ENCODE results near the gene TMEM259. TPM values are rescaled to one million over a fixed set of nuclear protein-coding genes. Genes with fewer than 3 reads are reported as not detected.

TMEM259 gene
- total and polyA plus RNA-seq, 2 donors from 2014 or later, result 129 to 180 TPM

DNA sequence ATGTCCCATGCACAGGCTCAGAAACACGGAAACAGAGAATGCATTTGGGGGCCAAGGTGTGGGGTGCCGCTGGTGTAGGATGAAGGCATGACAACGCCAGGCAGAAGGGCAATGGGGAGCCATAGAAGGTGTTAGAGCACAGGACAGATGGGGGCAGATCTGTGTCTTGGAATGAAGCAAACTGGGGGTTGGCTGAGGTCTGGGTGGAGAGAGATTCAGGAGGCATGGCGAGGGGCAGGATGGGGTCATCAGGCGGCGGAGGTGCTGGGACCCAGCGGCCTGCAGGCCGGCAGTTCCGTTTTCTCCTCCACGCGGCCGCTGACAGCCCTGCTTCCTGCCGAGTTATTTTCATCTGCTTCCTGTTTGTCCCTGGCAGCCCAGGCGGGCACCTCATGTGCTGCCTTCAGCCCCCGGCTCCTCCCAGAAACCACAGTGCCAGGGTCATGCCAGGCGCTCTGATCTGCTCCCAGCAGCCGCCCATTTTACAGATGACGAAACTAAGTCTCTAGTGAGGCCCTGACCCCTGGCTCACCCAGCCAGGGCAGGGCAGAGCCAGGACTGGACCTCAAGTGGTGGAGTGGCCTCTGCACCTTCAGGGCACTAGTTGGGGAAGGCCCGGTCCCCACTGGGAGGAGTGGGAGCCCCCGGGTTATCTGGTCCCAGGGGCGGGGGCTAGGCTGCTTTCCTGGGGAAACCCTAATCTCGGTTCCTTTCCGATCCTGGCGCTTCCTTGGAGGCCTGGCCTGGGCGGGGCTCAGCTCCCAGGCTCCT is 48.3 kb upstream of the TMEM259 start:
- Histone ChIP-seq H3K27ac (ENCODE audit: low read depth in 2 of 2, low read length in 2 of 2) (peak overlapping the region in 1 of 2 donors; percentile 72), H3K9me3 (ENCODE audit: control insufficient read depth in 2 of 3, insufficient read depth in 1 of 3, low read length in 3 of 3) (no peaks in the 10 kb centered on the region), H3K9ac (ENCODE audit: low read length in 3 of 3) (no peak overlapping the region), H3K27me3 (ENCODE audit: control insufficient read depth, insufficient read depth, low read length) (peaks cover 20% of the 10 kb centered on the region), H3K36me3 (ENCODE audit: control insufficient read depth in 2 of 3, insufficient read depth in 3 of 3, low read length in 3 of 3) (no peaks in the 10 kb centered on the region), H3K4me1 (ENCODE audit: control insufficient read depth in 2 of 3, insufficient read depth in 2 of 3, low read depth in 1 of 3, low read length in 3 of 3) (peaks cover 0 to 19% (median 4%) of the 10 kb centered on the region in 3 donors), H3K4me3 (ENCODE audit: low read length in 3 of 3) (no peak overlapping the region)
- intact Hi-C loops (cut with DNase I), result no loop called here
- FAIRE-seq, result no peak
- peak in 1 of 5 donors; percentile 88 for DNase-seq
- TF ChIP-seq, protein P1, sequence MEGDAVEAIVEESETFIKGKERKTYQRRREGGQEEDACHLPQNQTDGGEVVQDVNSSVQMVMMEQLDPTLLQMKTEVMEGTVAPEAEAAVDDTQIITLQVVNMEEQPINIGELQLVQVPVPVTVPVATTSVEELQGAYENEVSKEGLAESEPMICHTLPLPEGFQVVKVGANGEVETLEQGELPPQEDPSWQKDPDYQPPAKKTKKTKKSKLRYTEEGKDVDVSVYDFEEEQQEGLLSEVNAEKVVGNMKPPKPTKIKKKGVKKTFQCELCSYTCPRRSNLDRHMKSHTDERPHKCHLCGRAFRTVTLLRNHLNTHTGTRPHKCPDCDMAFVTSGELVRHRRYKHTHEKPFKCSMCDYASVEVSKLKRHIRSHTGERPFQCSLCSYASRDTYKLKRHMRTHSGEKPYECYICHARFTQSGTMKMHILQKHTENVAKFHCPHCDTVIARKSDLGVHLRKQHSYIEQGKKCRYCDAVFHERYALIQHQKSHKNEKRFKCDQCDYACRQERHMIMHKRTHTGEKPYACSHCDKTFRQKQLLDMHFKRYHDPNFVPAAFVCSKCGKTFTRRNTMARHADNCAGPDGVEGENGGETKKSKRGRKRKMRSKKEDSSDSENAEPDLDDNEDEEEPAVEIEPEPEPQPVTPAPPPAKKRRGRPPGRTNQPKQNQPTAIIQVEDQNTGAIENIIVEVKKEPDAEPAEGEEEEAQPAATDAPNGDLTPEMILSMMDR (IDR thresholded peaks at IDR 0.05; ENCODE audit: borderline replicate concordance, extremely low read depth, insufficient read depth), result no peak

DNA sequence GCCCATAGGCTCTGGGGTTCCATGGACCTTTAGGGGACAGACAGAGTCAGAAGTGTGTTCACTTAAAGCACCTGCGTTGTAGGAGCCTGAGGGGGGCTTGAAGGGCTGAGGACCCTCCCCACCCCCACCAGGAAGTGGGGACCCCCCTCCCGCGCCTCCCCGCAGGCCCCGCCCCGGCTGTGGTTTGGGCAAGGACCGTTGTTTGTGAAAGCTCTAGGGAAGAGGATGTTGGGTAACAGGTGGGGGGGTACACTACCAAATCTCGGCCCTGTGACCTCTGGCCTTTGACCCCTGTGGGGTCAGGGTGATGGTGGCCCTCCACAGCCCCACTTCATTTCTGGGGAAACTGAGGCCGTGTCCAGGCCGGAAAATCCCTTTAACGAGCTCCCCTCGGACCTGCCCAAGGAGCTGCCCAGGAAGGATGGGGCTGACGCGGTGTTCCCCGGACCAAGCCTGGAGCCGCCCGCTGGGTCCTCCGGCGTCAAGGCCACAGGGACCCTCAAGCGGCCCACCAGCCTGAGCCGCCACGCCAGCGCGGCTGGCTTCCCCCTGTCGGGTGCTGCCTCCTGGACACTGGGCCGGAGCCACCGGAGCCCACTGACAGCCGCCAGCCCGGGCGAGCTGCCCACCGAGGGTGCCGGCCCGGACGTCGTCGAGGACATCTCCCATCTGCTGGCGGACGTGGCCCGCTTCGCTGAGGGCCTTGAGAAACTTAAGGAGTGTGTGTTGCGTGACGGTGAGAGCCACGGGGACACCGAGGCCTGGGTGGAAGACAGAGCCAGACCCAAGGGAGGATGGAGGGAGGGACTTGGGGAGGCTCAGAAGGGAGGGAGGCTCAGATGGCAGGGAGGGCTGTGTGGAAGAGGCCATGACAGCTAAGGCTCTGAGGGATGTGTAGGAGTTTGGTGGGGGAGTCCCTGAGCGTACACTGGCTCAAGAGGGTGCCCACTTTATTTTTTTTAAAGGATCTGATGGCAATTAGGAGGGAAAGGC is 47.4 kb upstream of the TMEM259 start:
- TF ChIP-seq, protein P1 (IDR thresholded peaks at IDR 0.05; ENCODE audit: borderline replicate concordance, extremely low read depth, insufficient read depth), result no peak
- H3K9ac ChIP-seq (ENCODE audit: low read length in 3 of 3), result no peak overlapping the region
- H3K4me3 ChIP-seq (ENCODE audit: low read length in 3 of 3), result no peak overlapping the region
- H3K9me3 ChIP-seq (ENCODE audit: control insufficient read depth in 2 of 3, insufficient read depth in 1 of 3, low read length in 3 of 3), result no peaks in the 10 kb centered on the region
- peak overlapping the region in 1 of 2 donors; percentile 72 for H3K27ac ChIP-seq (ENCODE audit: low read depth in 2 of 2, low read length in 2 of 2)
- no peaks in the 10 kb centered on the region for H3K36me3 ChIP-seq (ENCODE audit: control insufficient read depth in 2 of 3, insufficient read depth in 3 of 3, low read length in 3 of 3)
- FAIRE-seq (no peak), DNase-seq (peak in 2 of 5 donors; percentile 70 to 89)
- H3K4me1 ChIP-seq (ENCODE audit: control insufficient read depth in 2 of 3, insufficient read depth in 2 of 3, low read depth in 1 of 3, low read length in 3 of 3), result peaks cover 0 to 19% (median 4%) of the 10 kb centered on the region in 3 donors
- intact Hi-C loops (cut with DNase I), result no loop called here
- peaks cover 20% of the 10 kb centered on the region for H3K27me3 ChIP-seq (ENCODE audit: control insufficient read depth, insufficient read depth, low read length)

DNA sequence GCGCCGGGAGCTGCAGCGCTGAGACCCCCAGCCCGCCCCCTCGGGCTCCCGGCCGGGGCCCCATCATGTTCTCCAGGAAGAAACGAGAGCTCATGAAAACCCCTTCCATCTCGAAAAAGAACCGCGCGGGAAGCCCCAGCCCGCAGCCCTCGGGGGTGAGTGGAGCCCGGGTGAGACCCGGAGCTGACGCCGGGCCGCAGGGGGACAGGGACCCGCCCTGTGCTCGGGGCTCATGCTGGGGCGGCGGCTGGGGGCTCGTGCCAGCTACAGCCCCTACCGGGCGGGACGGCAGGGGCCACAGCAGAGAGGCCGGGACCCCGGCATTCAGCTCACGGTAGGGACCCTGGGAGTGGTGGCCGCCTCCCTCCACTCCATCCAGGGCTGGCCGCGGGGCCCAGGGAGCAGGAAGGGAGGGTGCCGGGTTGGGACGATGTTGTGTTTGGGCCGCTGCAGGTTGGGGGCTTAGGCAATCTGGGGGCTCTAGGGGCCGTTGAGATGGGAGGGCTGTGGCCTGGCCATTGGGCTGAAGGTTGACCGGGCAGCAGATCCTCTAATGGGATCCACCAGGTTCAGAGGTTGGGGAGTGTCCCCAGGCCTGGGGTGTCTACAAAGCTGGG is 46.5 kb upstream of the TMEM259 start:
- H3K9me3 ChIP-seq (ENCODE audit: control insufficient read depth in 2 of 3, insufficient read depth in 1 of 3, low read length in 3 of 3), result no peaks in the 10 kb centered on the region
- intact Hi-C loops (cut with DNase I), result no loop called here
- DNase-seq, result peak in 1 of 5 donors; percentile 80
- FAIRE-seq, result no peak
- TF ChIP-seq, protein P1 (IDR thresholded peaks at IDR 0.05; ENCODE audit: borderline replicate concordance, extremely low read depth, insufficient read depth), result no peak
- H3K4me3 ChIP-seq (ENCODE audit: low read length in 3 of 3), result no peak overlapping the region
- peaks cover 19% of the 10 kb centered on the region for H3K27me3 ChIP-seq (ENCODE audit: control insufficient read depth, insufficient read depth, low read length)
- H3K27ac ChIP-seq (ENCODE audit: low read depth in 2 of 2, low read length in 2 of 2), result peak overlapping the region in 1 of 2 donors; percentile 72
- H3K9ac ChIP-seq (ENCODE audit: low read length in 3 of 3), result no peak overlapping the region
- H3K4me1 ChIP-seq (ENCODE audit: control insufficient read depth in 2 of 3, insufficient read depth in 2 of 3, low read depth in 1 of 3, low read length in 3 of 3), result peaks cover 0 to 19% (median 4%) of the 10 kb centered on the region in 3 donors
- no peaks in the 10 kb centered on the region for H3K36me3 ChIP-seq (ENCODE audit: control insufficient read depth in 2 of 3, insufficient read depth in 3 of 3, low read length in 3 of 3)

Measured in kidney (tissue), 14 donors.